AG04449 (cell line): ENCODE measurements around the gene EFNA1.

Source experiments
- CTCF ChIA-PET: fragments of 350-600 bp; formaldehyde crosslinking; extraction: SDS; loops from one replicate; lab custom pipeline; 2021; ENCODE audit warnings: antibody characterized with exemption; lab: Yijun Ruan, JAX
- POLR2A ChIA-PET: fragments of 400-600, 350-600 bp; formaldehyde crosslinking; extraction: SDS; loops from one replicate; lab custom pipeline; 2020; ENCODE audit warnings: antibody characterized with exemption, inconsistent platforms; lab: Yijun Ruan, JAX
- DNase-seq: peaks from one replicate; pipeline ENCODE4 v3.0.0-alpha.2; 2010; ENCODE audit warnings: low read depth, low spot score
- H3K4me3 ChIP-seq: 2 replicates; pipeline ENCODE4 v1.5.1; 2011; ENCODE audit warnings: low read depth, mild to moderate bottlenecking, control low read depth, low read length
- TF ChIP-seq, protein P1 (sequence below): IDR thresholded peaks from one replicate; pipeline ENCODE4 v1.5.1; 2011; ENCODE audit warnings: mild to moderate bottlenecking, moderate library complexity, low read length, control low read depth, inconsistent platforms; ENCODE audit not compliant: insufficient read depth; ENCODE audit errors: missing control alignments

Gene EFNA1

DNA sequence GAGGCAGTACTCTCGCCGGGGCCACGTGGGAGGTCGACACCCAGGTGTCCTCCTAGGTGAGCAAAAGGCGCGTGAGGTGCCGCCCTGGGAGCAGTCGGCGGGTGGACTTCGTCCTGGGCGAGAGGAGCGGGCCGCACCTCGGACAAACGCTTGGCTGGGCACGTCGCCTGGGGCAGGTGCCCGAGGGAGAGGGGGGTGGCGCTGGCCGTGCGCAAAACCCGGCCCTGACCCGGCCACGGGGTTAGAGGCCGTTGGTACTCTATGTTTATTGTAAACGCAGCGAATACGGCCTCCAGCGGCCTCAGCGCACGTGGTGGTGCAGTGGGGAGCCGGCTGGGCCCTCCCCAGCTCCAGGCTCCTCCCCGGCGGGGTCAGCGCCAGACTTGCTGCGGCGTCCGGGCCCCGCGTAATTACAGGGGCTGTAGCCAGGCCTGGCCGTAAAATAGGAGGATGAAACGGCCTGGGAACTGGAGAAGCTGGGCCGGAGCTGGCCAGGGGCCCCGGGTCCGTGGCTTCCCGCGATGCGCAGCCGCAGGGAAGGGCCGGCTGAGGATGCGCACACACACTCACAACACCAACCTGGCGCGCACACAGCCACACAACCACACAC lies 1.6 kb upstream of the EFNA1 start:
- ChIA-PET POLR2A (no interaction called here), CTCF (interaction anchor here (1.2 to 8.0 kb wide), 4 partner anchors 35 to 47 kb away, joined by 5 to 52 read pairs (median 6); partner anchors contain the start of gene KRTCAP2)
- DNase-seq: no peak

GRCh38 chr1:155126556-155127104 lies 1.0 kb upstream of the EFNA1 start:
- no peak overlapping the region; the same call in 1 of the 2 replicates for H3K4me3 ChIP-seq
- DNase-seq: no peak
- POLR2A ChIA-PET: no interaction called here
- TF ChIP-seq, protein P1, sequence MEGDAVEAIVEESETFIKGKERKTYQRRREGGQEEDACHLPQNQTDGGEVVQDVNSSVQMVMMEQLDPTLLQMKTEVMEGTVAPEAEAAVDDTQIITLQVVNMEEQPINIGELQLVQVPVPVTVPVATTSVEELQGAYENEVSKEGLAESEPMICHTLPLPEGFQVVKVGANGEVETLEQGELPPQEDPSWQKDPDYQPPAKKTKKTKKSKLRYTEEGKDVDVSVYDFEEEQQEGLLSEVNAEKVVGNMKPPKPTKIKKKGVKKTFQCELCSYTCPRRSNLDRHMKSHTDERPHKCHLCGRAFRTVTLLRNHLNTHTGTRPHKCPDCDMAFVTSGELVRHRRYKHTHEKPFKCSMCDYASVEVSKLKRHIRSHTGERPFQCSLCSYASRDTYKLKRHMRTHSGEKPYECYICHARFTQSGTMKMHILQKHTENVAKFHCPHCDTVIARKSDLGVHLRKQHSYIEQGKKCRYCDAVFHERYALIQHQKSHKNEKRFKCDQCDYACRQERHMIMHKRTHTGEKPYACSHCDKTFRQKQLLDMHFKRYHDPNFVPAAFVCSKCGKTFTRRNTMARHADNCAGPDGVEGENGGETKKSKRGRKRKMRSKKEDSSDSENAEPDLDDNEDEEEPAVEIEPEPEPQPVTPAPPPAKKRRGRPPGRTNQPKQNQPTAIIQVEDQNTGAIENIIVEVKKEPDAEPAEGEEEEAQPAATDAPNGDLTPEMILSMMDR: no peak
- CTCF ChIA-PET: interaction anchor here (1.7 to 8.0 kb wide), 2 partner anchors 35 to 46 kb away, joined by 7 to 52 read pairs; partner anchors contain the start of gene KRTCAP2

More for the DNA sequence above, 1.6 kb upstream of the EFNA1 start:
- TF ChIP-seq, protein P1: no peak
- H3K4me3 ChIP-seq: no peak overlapping the region

- CTCF ChIA-PET: interaction anchor here (0.9 to 8.0 kb wide), 8 partner anchors 10 to 167 kb away, joined by 3 to 52 read pairs (median 4); partner anchors contain the start of genes KRTCAP2 and PYGO2
- POLR2A ChIA-PET: interaction anchor here (1.4 kb wide), 1 partner anchor 45 kb away, joined by 3 read pairs; the partner anchor contains the start of gene KRTCAP2
- peak overlapping the region; percentile 53 for H3K4me3 ChIP-seq
Measured at GRCh38 chr1:155127967-155128754, 485 bp downstream of the EFNA1 start.

GRCh38 chr1:155128755-155129473 lies 1.2 kb downstream of the EFNA1 start:
- ChIA-PET CTCF (interaction anchor here (0.9 to 8.0 kb wide), 8 partner anchors 9 to 167 kb away, joined by 3 to 52 read pairs (median 4); partner anchors contain the start of genes KRTCAP2 and PYGO2), POLR2A (interaction anchor here (1.4 kb wide), 1 partner anchor 44 kb away, joined by 3 read pairs; the partner anchor contains the start of gene KRTCAP2)
- no peak overlapping the region for H3K4me3 ChIP-seq
- TF ChIP-seq, protein P1: no peak
- DNase-seq: no peak

More at GRCh38 chr1:155127967-155128754, 485 bp downstream of the EFNA1 start:
- TF ChIP-seq, protein P1: no peak
- no peak for DNase-seq

DNA sequence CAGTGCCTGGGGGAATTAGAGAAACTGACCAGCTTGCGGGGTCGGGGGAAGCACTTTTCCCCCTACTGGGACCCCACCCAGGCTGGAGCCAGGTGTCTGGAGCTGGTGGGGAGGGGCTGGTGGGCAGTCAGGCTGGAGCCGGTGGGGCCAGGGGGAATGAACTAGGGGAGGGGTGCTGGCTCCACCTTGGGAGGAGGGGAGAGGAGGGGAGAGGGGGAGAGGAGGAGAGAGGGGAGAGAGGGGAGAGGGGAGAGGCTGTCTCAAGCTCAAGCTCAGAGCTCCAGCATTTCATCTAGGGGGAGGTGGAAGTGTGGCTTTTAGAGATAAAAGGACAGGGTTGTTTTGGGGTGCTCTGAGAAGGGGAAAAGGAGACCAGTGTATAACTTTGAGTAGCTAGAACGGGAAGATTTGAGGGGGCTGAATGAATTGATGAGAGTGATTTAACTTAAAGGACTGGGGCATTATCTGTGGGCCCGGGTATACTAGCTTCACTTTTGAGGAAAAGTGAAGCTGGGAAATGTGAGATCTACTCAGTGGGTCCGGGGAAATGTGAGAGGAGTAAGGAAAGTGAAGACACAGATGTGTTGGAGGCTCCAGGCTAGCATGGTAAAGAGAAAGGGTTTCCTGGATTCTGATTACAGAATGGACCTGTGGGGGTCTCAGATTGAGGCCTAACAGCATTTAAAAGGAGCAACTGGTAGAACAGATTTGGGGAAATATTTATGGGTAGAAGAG lies 2.8 kb downstream of the EFNA1 start:
- TF ChIP-seq, protein P1: no peak
- CTCF ChIA-PET: interaction anchor here (1.2 to 8.0 kb wide), 4 partner anchors 39 to 45 kb away, joined by 4 to 52 read pairs (median 9); partner anchors contain the start of gene KRTCAP2
- no peak overlapping the region for H3K4me3 ChIP-seq
- DNase-seq: no peak
- POLR2A ChIA-PET: no interaction called here
